Activated CD8-positive, alpha-beta memory T cell treated with anti-CD3 and anti-CD28 coated beads, Interleukin-2, amount 50 U/mL, for 24 hours (primary cell): ENCODE data around the gene ADGRB3.
"Not testable (repeated sequence)": the region's sequence is repeated elsewhere in the genome, so short reads cannot be mapped to it uniquely, and the experiment has no call there.

ENCODE experiments used
- DNase-seq: peaks from one replicate; pipeline ENCODE4 v3.0.0-alpha.2; 2020; ENCODE audit errors: extremely low read depth

The ADGRB3 gene

DNA sequence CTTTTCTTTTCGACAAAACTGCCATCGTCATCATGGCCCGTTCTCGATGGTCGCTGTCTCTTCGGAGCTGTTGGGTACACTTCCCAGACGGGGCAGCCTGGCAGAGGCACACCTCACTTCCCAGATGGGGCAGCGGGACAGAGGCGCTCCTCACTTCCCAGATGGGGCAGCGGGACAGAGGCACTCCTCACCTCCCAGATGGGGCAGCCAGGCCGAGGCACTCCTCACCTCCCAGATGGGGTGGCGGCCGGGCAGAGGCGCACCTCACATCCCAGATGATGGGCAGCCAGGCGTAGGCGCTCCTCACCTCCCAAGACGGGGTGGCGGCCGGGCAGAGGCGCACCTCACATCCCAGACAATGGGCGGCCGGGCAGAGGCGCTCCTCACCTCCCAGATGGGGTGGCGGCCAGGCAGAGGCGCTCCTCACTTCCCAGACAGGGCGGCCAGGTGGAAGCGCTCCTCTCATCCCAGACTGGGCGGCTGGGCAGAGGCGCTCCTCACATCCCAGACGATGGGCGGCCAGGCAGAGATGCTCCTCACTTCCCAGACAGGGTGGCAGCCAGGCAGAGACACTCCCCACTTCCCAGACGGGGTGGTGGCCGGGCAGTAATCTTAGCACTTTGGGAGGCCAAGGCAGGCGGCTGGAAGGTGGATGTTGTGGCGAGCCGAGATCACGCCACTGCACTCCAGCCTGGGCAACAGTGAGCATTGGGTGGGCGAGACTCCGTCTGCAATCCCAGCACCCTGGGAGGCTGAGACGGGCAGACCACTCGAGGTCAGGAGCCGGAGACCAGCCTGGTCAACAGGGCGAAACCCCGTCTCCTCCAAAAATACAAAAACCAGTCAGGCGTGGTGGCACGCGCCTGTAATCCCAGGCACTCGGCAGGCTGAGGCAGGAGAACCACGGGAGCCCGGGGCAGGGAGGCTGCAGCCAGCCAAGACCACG lies 486.7 kb downstream of the ADGRB3 start:
- DNase-seq = not testable (repeated sequence)

DNA sequence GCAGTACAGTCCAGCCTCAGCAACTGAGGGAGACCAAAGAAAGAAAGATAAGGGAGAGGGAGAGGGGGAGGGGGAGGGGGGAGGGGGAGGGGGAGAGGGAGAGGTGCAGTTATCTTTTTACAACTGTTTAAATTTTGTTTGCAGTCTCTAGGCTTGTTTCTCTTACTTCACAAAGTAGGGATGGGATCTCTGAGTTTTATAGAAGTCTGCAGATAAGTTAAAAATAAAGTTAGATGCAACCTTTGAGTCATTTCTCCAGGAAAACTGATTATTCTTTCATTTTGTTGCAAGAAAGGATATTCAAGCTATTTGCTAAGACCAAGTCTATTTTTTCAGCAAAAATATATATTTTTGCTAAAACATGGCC lies 487.3 kb downstream of the ADGRB3 start:
- DNase-seq = no peak

DNA sequence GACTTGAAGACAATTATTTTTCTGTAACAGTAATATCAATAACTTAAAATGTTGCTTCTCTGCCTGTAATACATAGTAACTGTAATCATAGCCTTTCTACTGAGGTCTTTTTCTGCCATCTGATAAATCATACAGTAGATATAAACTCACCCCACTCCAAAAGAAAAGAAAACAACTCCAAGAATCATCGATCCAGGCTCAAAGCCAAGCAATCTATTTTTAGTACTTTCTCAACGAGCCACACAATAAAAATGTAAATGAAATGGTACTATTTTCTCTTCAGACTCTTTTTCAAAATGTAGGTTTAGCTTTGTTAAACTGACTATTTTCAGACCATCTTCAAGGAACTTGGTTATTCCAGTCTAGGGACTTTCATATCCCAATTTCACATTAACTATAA lies 493.3 kb downstream of the ADGRB3 start:
- DNase-seq = no peak

DNA sequence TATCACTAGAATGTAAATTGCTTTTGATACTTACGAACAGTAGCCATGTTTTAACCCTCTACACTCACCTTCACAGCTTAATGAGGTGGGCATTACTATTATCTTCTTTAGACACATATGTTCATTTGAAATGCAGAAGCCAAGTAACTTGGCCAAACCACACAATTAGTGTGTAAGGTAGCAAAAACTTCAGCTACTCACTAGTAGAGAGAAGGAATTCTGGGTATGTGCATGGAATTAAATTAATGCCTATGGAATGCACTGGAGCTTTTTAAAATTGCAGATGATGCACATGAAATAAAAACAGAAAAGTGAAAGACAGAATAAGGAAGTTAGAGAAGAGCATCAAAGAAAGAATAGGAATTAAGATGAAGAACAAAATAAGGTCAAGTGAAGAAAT lies 494.0 kb downstream of the ADGRB3 start:
- DNase-seq = no peak

DNA sequence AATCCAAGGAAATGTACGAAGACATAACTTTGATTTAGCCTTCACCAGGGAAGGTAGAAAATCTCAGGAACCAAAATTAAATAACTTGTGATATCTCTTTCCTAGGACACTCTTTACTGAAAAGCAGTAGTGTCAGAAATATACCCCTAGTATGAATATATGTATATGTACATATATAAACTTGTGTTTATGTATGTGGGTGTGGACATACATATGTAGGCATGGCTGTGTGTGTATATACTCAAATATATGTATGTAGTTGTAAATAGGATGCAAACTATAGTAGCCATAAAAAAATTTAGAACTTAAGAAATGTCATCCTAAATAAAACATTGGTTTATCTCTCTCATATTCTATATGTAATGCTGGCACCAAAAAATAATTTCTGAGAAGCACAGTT lies 500.8 kb downstream of the ADGRB3 start:
- DNase-seq = no peak

DNA sequence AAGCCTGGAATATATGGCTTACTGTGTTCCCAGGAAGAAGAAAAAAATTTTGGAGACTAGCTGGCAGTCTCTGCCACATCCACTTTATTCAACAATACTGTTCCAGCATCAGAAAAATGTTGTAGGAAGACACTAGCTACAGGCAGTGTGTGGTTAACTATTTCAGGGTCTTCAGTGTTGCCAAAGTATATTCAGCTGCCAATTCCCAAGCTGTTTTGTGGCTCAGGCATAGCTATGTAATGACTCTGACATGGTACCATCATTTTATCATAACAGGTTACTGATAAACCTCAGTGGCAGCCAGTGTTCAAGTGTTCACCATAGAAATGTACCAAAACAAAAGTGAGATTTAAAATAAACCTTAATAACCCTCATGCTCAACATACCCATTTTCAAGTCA lies 503.1 kb downstream of the ADGRB3 start:
- no peak for DNase-seq

DNA sequence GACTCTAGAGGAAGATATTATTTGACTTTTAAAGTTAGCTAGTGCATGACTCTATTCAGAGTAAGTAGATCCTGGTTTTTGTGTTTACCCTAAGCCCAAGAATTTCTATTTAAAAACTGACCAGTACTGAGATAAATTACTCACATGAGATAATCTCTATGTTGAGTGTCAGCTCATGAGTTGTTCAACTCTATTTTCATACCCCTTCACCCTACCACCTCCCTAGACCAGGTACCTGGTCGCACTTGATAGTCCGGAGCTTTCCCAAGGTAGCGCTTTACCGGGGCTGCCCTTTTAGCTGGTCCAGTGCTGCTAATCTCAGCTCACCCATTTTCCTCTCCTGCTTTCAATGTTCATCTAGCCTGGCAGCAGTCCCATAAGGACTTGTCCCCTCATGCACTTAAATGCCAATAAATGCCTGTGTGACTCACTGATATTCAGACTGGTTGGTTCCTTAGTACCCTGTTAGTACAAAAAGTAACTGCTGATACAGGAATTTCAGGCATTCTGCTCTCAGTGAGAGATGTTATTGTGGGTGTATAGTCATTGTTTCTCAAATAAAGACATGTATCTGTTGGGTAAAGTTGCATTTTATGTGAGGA lies 503.9 kb downstream of the ADGRB3 start:
- no peak for DNase-seq

DNA sequence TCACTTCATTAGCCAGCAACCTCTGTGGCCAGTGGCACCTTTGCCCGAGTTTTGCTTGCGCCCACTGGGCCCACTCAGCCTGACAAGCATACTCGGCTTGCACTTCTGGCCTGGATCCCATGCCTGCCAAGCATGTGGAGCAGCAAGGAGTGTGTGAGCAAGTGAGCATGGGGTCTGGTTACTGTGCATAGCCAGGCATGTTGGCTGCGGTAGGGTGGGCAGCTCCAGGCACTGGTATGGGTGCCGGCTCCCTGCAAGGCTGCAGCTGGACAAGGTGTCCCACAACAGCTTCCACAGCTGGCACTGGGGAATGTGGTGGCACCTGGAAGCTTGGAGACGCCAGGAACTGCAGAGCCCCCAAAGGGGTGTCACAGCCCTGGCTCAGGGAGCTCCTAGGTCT lies 510.0 kb downstream of the ADGRB3 start:
- no peak for DNase-seq

DNA sequence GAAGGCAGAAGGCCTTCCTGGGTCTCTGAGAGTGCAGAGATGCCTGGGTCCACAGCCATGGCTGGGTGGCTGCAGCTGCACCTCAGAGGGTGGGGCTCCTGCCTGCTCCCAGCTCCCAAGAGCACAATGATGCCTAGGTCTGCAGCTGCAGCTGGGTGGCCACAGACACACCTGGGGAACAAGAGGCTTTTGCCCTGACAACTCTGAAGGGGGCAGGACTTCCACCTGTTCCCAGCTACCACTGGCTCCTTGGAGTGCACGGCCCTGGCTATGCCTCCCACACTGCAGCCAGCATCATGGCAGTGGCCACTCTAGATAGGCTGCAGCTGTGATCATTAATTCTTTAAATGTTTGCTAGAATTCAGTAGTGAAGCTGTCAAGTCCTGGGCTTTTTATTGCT lies 511.3 kb downstream of the ADGRB3 start:
- no peak for DNase-seq

DNA sequence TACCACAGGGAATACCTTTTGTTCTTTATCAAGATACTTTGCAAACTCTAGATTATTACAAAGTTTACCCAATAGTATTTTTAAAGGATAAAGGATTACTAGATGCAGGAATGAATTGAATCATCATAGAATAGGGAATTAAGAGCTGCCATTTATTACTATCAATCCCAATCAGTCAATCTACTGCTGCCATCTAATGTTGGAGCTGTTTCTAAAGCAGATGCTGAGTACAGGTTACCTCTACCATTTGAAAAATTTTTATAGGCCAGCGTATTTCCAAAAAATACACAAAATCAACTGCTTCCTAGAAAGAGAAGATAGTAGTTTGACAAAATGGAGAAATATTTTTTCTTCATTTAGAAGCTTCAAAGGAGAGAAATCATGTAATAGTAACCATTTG lies 520.4 kb downstream of the ADGRB3 start:
- DNase-seq = no peak

DNA sequence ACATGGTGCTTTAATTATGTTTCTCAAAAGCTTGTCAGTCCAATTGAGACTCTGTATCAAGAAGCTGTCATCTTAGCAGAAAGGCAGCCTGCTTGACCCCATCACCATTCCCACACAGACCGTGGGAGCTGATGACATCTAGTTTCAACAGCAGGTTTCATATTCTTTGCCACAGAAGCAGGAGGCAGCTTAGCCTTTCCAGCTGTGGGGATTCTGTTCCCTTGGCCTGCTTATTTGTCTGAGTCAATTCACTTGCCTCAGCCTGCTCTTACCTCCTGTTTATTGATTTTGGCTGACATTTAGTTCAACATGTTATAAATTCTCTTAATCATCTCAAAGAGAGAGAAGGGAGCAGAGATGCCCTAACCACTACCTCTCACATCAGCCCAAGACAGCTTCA lies 527.7 kb downstream of the ADGRB3 start:
- DNase-seq = no peak

DNA sequence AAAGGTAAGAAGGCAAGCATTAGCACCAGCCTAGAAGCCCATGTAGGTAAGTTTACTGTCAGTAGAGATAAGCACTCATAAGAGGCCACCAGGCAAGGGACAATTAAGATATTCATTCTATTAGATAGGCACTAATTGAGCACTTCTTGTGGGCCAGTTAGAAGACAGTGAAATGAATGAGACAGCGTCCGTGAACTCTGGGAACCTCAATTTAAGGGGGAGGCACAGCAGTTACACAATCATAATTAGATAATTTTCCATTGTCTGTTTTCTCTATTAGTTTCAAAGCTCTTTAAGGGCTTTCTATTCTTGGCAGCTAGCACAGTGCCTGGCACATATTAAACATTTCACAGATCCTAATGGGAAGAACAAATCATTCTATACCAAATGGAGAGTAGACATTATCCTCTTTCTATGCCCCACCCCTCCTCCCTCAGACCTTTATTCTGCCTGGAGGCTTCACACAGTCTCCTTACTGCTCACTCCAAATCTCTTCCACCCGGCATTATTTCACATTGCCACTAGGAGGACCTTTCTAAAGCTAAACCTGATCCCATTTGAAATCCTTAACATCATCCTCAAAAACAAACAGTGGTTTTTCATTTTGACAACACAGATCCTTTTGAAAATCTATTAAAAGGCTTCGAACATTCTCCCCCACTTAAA lies 529.6 kb downstream of the ADGRB3 start:
- no peak for DNase-seq

DNA sequence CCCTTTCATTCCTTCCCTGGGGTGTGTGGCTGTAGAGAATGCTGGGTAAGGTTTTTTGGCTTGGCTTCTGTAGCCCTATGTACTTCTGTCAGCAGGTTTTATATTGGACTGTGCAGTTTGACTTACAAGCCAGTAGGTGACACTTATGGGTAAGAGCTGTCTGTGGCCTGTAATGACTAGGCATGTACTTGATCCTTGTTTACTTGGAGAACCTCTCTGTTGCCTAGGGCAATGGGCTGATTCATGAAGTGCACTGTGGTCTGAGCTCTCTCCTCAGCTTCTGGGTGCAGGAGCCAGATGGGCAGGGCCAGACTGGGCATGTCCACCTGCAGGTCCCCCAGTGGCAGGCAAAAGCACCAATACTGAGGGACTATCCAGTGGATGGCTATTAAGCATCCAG lies 544.6 kb downstream of the ADGRB3 start:
- DNase-seq = no peak

DNA sequence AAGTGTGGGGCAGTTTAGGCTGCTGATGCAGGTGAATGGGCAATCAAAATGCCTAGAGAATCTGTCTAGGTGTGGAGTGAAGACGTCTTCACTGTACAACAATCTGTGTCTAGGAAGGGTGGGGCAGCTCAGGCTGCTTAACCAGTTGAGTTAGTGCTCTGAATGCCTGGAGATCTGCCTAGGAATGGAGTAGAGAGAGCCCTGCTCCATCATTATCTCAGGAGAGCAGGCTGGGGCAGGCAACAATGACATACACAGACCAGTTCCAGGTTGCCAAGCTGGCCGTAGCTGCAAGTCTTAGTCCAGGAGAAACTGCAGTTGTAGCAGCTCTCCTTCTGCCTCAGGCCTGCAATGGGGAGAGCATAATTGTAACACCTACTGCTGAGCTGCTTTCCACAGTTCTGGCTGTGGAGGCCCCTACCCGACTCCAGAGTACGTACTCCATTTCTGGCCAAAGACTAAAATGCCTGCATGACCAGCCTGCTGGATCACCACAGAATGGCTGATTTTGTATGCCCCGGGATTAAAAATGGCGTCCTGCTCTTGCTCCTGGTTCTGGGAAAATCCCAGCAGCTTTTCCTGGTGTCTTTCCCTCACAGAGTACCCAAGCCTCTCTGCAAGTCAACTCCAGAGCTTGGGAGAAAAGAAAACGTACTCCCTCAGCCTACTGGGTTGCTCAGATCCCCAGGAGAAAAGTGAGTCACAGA lies 545.4 kb downstream of the ADGRB3 start:
- no peak for DNase-seq

DNA sequence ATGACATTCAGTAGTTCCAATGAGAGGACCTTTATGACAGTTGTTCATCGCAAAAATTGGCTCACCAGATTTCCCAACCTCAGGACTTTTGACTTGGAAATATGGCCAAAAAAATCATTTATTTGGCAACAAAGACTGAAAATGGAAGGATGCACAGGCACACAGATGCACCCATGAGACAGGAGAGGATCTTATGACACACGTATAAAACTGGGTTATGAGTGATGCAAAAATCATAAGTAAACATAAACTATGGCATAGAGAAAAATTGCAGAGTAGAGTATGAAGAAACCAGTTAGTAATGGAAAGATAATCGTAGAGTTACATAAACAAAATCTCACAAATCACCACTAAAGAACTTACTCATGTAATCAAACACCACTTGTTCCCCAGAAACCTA lies 546.9 kb downstream of the ADGRB3 start:
- no peak for DNase-seq

DNA sequence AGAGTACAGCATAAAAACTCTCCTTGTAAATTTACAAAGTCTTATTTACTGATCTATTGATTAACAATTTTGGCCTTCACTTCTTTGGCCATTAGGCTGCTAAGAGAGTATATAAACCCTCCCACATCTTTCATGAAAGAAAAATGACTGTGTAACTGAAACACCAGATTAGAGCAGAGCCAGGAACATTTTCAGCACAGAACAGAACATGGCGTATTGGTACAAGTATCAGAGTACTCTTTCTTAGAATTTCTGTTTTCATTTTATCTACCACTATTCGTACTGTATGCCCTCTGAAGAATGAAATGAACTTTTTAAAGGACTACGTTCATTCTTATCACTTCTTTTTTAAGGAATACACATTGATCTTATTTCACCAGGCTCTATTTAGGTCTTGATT lies 550.2 kb downstream of the ADGRB3 start:
- no peak for DNase-seq

DNA sequence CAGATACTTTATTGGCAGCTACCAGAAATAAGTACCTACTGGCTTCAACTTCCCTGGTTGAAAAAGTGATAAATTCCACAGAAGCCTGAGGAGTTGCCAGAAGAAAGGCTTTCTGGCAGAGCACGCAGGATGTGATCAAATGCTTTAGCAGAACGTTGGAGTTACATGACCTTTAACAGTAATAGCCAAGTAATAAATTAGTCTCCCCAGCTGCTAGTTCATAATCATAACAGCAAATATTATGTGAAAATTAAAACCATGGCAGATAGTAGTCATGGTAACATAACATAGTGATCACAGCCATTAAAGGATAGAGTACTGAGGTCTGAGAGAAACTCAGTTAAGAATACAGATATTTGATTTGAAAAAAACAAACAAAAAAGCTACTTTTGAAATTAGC lies 567.7 kb downstream of the ADGRB3 start:
- DNase-seq = no peak

DNA sequence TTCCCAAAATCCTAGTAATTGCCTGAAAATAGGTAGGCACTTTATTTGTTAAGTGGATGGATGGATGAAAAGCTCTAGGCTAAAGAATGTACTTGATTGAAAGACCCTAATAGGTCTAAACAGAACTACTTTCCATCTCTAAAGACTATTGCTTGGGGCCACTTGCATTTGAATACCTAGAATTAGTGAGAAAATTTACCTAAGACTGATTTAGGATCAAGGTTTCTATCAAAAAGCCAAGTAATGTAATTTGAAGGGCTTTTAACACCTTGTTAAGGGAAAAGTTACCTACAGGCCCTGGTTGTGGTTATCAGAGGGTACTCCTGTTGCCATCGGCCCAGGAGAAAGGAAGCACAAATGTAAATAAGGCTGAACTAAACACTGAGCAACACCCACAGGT lies 581.0 kb downstream of the ADGRB3 start:
- DNase-seq = no peak

DNA sequence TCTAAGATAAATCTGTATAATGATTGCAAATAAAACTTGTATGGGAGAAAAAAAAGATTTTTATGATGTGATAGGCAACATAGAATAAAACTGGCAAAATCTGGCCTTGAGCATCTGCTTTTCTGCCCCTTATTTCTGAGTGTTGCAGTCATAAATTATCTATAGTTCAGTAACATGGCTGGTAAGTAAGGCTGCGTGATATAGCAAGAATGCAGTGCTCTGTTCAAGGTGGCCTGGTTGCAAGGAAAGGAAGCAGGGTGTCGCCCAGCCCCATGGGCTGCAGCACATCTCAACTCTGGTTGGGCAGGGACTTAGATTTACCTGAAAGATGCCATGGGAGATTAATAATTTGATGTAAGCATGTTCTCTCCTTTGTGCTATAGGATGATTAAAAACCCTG lies 582.3 kb downstream of the ADGRB3 start:
- DNase-seq = no peak

DNA sequence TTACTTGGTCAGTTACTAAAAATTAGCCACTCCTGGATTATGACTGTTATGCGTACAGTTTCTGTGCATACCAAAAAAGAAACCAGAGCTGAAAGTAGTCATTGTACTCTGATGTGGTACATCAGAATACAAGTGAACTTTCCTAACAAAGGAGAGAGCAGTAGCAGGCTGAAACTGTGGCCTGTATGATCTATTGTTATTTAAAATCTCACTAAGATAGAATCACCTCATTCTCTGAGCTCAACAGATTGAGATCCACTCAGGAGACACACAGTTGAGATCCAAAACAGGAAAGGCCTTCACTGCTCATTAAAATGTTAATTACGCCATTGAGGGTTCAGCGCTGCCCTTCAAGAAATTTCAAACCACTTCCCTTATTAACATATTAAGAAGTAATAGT lies 585.3 kb downstream of the ADGRB3 start:
- no peak for DNase-seq

DNA sequence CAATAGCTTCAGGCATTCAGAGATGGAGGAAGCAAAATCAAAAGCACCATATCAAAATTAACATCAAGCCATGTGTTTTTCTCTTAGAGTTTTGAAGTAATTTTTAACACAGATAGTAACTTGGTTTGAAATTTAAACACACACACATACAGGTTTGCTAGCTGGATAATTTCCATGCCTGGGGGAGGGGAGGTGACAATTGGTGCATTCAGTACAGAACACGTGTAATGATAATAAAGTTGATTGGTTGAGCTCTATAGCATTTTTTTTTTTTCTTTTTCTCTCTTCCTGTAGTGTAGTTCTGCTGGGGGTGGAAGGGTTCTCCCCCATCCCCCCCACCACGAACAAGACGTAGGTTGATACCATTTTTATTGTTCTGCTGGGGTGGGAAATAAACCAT lies 596.9 kb downstream of the ADGRB3 start:
- DNase-seq = no peak

DNA sequence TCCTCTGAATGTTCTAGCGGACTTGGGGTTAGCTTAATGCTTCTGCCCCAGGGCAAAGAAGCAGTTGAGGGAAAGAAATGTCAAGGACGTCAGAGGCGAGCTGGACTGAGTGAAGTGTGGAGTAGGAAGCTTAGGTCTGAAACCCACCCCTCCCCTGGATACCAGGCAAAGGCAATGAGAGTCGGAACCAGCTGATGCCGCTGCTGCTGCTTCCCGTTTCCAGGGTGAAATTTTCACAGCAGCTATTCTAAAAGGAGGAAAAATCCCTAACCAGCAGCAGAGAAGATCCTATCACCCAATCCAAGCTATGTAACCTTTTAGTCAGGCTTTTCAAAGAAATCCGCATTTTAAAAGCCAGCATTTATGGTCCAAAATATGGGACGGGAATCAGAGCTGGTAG lies 597.4 kb downstream of the ADGRB3 start:
- no peak for DNase-seq
